ENCODE results near the gene MTM1.

Gene MTM1

GRCh38 chrX:150643271-150643670, 74.8 kb downstream of the MTM1 start:
- H3K4me1 ChIP-seq (ENCODE audit: control insufficient read depth in 1 of 2, insufficient read depth in 2 of 2, low read length in 2 of 2) = no peaks in the 10 kb centered on the region
- peaks cover 12 to 24% of the 10 kb centered on the region in 2 donors for H3K36me3 ChIP-seq (ENCODE audit: control insufficient read depth in 1 of 2, insufficient read depth in 2 of 2, low read length in 2 of 2)
- no peak overlapping the region for H3K27ac ChIP-seq (ENCODE audit: low read length)
- no peaks in the 10 kb centered on the region for H3K9me3 ChIP-seq (ENCODE audit: control insufficient read depth in 1 of 2, low read length in 2 of 2)
- H3K27me3 ChIP-seq (ENCODE audit: low read depth, low read length) = no peaks in the 10 kb centered on the region
- no peak overlapping the region for H3K4me3 ChIP-seq (ENCODE audit: low read depth in 1 of 2, low read length in 2 of 2)

GRCh38 chrX:150643958-150644357, 75.5 kb downstream of the MTM1 start:
- no peak overlapping the region for H3K4me3 ChIP-seq (ENCODE audit: low read depth in 1 of 2, low read length in 2 of 2)
- peaks cover 12 to 24% of the 10 kb centered on the region in 2 donors for H3K36me3 ChIP-seq (ENCODE audit: control insufficient read depth in 1 of 2, insufficient read depth in 2 of 2, low read length in 2 of 2)
- no peak overlapping the region for H3K27ac ChIP-seq (ENCODE audit: low read length)
- H3K4me1 ChIP-seq (ENCODE audit: control insufficient read depth in 1 of 2, insufficient read depth in 2 of 2, low read length in 2 of 2) = peaks cover 0 to 3% of the 10 kb centered on the region in 2 donors
- no peaks in the 10 kb centered on the region for H3K27me3 ChIP-seq (ENCODE audit: low read depth, low read length)
- H3K9me3 ChIP-seq (ENCODE audit: control insufficient read depth in 1 of 2, low read length in 2 of 2) = no peaks in the 10 kb centered on the region

GRCh38 chrX:150644422-150644821, 76.0 kb downstream of the MTM1 start:
- Histone ChIP-seq H3K36me3 (ENCODE audit: control insufficient read depth in 1 of 2, insufficient read depth in 2 of 2, low read length in 2 of 2) (peaks cover 12 to 24% of the 10 kb centered on the region in 2 donors), H3K27me3 (ENCODE audit: low read depth, low read length) (no peaks in the 10 kb centered on the region), H3K4me3 (ENCODE audit: low read depth in 1 of 2, low read length in 2 of 2) (no peak overlapping the region), H3K27ac (ENCODE audit: low read length) (no peak overlapping the region), H3K4me1 (ENCODE audit: control insufficient read depth in 1 of 2, insufficient read depth in 2 of 2, low read length in 2 of 2) (peaks cover 0 to 5% of the 10 kb centered on the region in 2 donors), H3K9me3 (ENCODE audit: control insufficient read depth in 1 of 2, low read length in 2 of 2) (no peaks in the 10 kb centered on the region)

GRCh38 chrX:150647331-150647730, 78.9 kb downstream of the MTM1 start:
- no peaks in the 10 kb centered on the region for H3K9me3 ChIP-seq (ENCODE audit: control insufficient read depth in 1 of 2, low read length in 2 of 2)
- peaks cover 0 to 14% of the 10 kb centered on the region in 2 donors for H3K36me3 ChIP-seq (ENCODE audit: control insufficient read depth in 1 of 2, insufficient read depth in 2 of 2, low read length in 2 of 2)
- H3K27ac ChIP-seq (ENCODE audit: low read length) = no peak overlapping the region
- H3K4me1 ChIP-seq (ENCODE audit: control insufficient read depth in 1 of 2, insufficient read depth in 2 of 2, low read length in 2 of 2) = peaks cover 0 to 5% of the 10 kb centered on the region in 2 donors
- H3K4me3 ChIP-seq (ENCODE audit: low read depth in 1 of 2, low read length in 2 of 2) = no peak overlapping the region
- no peaks in the 10 kb centered on the region for H3K27me3 ChIP-seq (ENCODE audit: low read depth, low read length)

GRCh38 chrX:150648296-150648940, 80.0 kb downstream of the MTM1 start:
- H3K4me3 ChIP-seq (ENCODE audit: low read depth in 1 of 2, low read length in 2 of 2) = no peak overlapping the region
- no peaks in the 10 kb centered on the region for H3K9me3 ChIP-seq (ENCODE audit: control insufficient read depth in 1 of 2, low read length in 2 of 2)
- H3K4me1 ChIP-seq (ENCODE audit: control insufficient read depth in 1 of 2, insufficient read depth in 2 of 2, low read length in 2 of 2) = peaks cover 0 to 5% of the 10 kb centered on the region in 2 donors
- peaks cover 5 to 8% of the 10 kb centered on the region in 2 donors for H3K36me3 ChIP-seq (ENCODE audit: control insufficient read depth in 1 of 2, insufficient read depth in 2 of 2, low read length in 2 of 2)
- no peak overlapping the region for H3K27ac ChIP-seq (ENCODE audit: low read length)
- H3K27me3 ChIP-seq (ENCODE audit: low read depth, low read length) = no peaks in the 10 kb centered on the region

GRCh38 chrX:150649096-150649870, 80.9 kb downstream of the MTM1 start:
- H3K27ac ChIP-seq (ENCODE audit: low read length) = peak overlapping the region; percentile 21
- no peak overlapping the region for H3K4me3 ChIP-seq (ENCODE audit: low read depth in 1 of 2, low read length in 2 of 2)
- H3K27me3 ChIP-seq (ENCODE audit: low read depth, low read length) = no peaks in the 10 kb centered on the region
- no peaks in the 10 kb centered on the region for H3K9me3 ChIP-seq (ENCODE audit: control insufficient read depth in 1 of 2, low read length in 2 of 2)
- H3K4me1 ChIP-seq (ENCODE audit: control insufficient read depth in 1 of 2, insufficient read depth in 2 of 2, low read length in 2 of 2) = peaks cover 0 to 5% of the 10 kb centered on the region in 2 donors
- H3K36me3 ChIP-seq (ENCODE audit: control insufficient read depth in 1 of 2, insufficient read depth in 2 of 2, low read length in 2 of 2) = peaks cover 6 to 8% of the 10 kb centered on the region in 2 donors

- no peak overlapping the region for H3K4me3 ChIP-seq (ENCODE audit: low read depth in 1 of 2, low read length in 2 of 2)
- H3K36me3 ChIP-seq (ENCODE audit: control insufficient read depth in 1 of 2, insufficient read depth in 2 of 2, low read length in 2 of 2) = peaks cover 0 to 6% of the 10 kb centered on the region in 2 donors
- H3K27me3 ChIP-seq (ENCODE audit: low read depth, low read length) = no peaks in the 10 kb centered on the region
- H3K27ac ChIP-seq (ENCODE audit: low read length) = no peak overlapping the region
- H3K4me1 ChIP-seq (ENCODE audit: control insufficient read depth in 1 of 2, insufficient read depth in 2 of 2, low read length in 2 of 2) = peaks cover 0 to 5% of the 10 kb centered on the region in 2 donors
- no peaks in the 10 kb centered on the region for H3K9me3 ChIP-seq (ENCODE audit: control insufficient read depth in 1 of 2, low read length in 2 of 2)
Measured at GRCh38 chrX:150651906-150652305, 83.5 kb downstream of the MTM1 start.

GRCh38 chrX:150655788-150656187, 87.4 kb downstream of the MTM1 start:
- H3K4me3 ChIP-seq (ENCODE audit: low read depth in 1 of 2, low read length in 2 of 2) = no peak overlapping the region
- H3K36me3 ChIP-seq (ENCODE audit: control insufficient read depth in 1 of 2, insufficient read depth in 2 of 2, low read length in 2 of 2) = peaks cover 4 to 12% of the 10 kb centered on the region in 2 donors
- no peaks in the 10 kb centered on the region for H3K27me3 ChIP-seq (ENCODE audit: low read depth, low read length)
- no peaks in the 10 kb centered on the region for H3K9me3 ChIP-seq (ENCODE audit: control insufficient read depth in 1 of 2, low read length in 2 of 2)
- no peaks in the 10 kb centered on the region for H3K4me1 ChIP-seq (ENCODE audit: control insufficient read depth in 1 of 2, insufficient read depth in 2 of 2, low read length in 2 of 2)
- no peak overlapping the region for H3K27ac ChIP-seq (ENCODE audit: low read length)

- no peaks in the 10 kb centered on the region for H3K9me3 ChIP-seq (ENCODE audit: control insufficient read depth in 1 of 2, low read length in 2 of 2)
- H3K4me3 ChIP-seq (ENCODE audit: low read depth in 1 of 2, low read length in 2 of 2) = no peak overlapping the region
- peaks cover 1 to 13% of the 10 kb centered on the region in 2 donors for H3K36me3 ChIP-seq (ENCODE audit: control insufficient read depth in 1 of 2, insufficient read depth in 2 of 2, low read length in 2 of 2)
- no peaks in the 10 kb centered on the region for H3K27me3 ChIP-seq (ENCODE audit: low read depth, low read length)
- H3K27ac ChIP-seq (ENCODE audit: low read length) = no peak overlapping the region
- H3K4me1 ChIP-seq (ENCODE audit: control insufficient read depth in 1 of 2, insufficient read depth in 2 of 2, low read length in 2 of 2) = no peaks in the 10 kb centered on the region
Measured at GRCh38 chrX:150663073-150663472, 94.7 kb downstream of the MTM1 start.

GRCh38 chrX:150664290-150664689, 95.9 kb downstream of the MTM1 start:
- Histone ChIP-seq H3K27me3 (ENCODE audit: low read depth, low read length) (no peaks in the 10 kb centered on the region), H3K4me3 (ENCODE audit: low read depth in 1 of 2, low read length in 2 of 2) (no peak overlapping the region), H3K27ac (ENCODE audit: low read length) (no peak overlapping the region), H3K36me3 (ENCODE audit: control insufficient read depth in 1 of 2, insufficient read depth in 2 of 2, low read length in 2 of 2) (peaks cover 0 to 13% of the 10 kb centered on the region in 2 donors), H3K4me1 (ENCODE audit: control insufficient read depth in 1 of 2, insufficient read depth in 2 of 2, low read length in 2 of 2) (no peaks in the 10 kb centered on the region), H3K9me3 (ENCODE audit: control insufficient read depth in 1 of 2, low read length in 2 of 2) (no peaks in the 10 kb centered on the region)

- Histone ChIP-seq H3K27ac (ENCODE audit: low read length) (no peak overlapping the region), H3K36me3 (ENCODE audit: control insufficient read depth in 1 of 2, insufficient read depth in 2 of 2, low read length in 2 of 2) (peaks cover 0 to 5% of the 10 kb centered on the region in 2 donors), H3K4me1 (ENCODE audit: control insufficient read depth in 1 of 2, insufficient read depth in 2 of 2, low read length in 2 of 2) (no peaks in the 10 kb centered on the region), H3K27me3 (ENCODE audit: low read depth, low read length) (no peaks in the 10 kb centered on the region), H3K4me3 (ENCODE audit: low read depth in 1 of 2, low read length in 2 of 2) (no peak overlapping the region), H3K9me3 (ENCODE audit: control insufficient read depth in 1 of 2, low read length in 2 of 2) (no peaks in the 10 kb centered on the region)
Measured at GRCh38 chrX:150676221-150676620, 107.8 kb downstream of the MTM1 start.
